Measurements from ENCODE around the gene EPHB6.

Gene EPHB6

GRCh38 chr7:142865766-142866165 is 10.9 kb downstream of the EPHB6 start:
- no peak for DNase-seq (ENCODE audit: low read depth in 2 of 2)

DNA sequence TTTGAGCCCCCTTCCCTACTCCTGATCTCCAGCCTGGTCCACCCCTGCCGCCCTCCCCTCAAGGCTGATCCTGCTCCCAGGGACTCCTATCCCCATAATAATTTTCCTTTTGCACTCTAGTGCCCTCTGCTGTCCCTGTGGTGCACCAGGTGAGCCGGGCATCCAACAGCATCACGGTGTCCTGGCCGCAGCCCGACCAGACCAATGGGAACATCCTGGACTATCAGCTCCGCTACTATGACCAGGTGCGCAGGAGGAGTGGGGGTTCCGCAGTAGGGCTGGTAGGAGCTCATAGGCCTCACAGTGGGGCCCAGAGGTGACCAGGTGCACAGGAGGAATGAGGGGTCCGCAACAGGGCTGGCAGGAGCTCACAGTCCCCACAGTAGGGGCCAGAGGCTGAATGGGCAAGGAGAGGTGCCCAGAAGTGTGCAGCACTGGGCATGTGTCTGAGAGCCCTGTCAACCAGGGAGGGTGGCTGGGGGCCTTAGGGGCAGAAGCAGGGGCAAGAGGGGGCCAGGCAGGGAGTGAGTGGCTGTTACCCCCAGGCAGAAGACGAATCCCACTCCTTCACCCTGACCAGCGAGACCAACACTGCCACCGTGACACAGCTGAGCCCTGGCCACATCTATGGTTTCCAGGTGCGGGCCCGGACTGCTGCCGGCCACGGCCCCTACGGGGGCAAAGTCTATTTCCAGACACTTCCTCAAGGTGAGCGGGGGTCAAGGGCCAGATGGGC is 11.7 kb downstream of the EPHB6 start:
- DNase-seq (ENCODE audit: low read depth in 2 of 2) = no peak

DNA sequence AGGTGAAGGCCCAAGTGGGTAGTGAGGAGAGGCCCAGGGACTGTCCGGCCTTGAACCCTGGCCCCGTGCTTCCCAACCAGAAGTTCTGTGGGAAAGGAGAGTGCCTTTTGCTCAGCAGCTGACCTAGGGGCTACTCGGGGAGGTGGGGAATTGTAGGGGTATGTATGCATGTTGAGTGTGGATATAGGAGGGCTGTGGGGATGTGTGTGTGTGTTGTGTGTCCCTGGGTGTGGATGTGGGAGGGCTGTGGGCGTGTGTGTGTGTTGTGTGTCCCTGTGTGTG is 12.2 kb downstream of the EPHB6 start:
- no peak for DNase-seq (ENCODE audit: low read depth in 2 of 2)

- no peak for DNase-seq (ENCODE audit: low read depth in 2 of 2)
Observed at GRCh38 chr7:142867398-142868187, 12.7 kb downstream of the EPHB6 start.

DNA sequence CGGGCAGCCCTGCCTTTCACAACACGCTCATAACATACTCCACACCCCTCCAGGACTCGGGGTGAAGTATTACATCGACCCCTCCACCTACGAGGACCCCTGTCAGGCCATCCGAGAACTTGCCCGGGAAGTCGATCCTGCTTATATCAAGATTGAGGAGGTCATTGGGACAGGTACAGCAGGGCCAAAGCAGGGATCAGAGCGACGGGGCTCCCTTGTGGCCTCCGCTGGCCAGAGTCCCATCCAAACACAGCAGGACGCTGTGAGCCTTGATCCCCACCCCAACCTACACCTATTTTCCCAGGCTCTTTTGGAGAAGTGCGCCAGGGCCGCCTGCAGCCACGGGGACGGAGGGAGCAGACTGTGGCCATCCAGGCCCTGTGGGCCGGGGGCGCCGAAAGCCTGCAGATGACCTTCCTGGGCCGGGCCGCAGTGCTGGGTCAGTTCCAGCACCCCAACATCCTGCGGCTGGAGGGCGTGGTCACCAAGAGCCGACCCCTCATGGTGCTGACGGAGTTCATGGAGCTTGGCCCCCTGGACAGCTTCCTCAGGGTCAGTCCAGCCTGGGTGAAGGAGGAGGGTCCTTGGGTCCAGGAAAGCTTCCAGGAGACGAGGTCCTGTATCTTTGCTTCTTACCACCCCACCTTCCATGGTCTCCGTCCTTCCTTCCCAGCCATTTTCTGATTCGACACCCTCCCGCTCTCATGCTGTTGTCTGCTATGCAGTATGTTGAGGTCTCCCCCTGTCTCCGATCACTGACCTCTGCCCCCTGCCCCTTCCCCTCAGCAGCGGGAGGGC is 13.5 kb downstream of the EPHB6 start:
- DNase-seq (ENCODE audit: low read depth in 2 of 2) = no peak

- DNase-seq (ENCODE audit: low read depth in 2 of 2) = no peak
Observed at GRCh38 chr7:142868986-142869415, 14.1 kb downstream of the EPHB6 start.

- DNase-seq (ENCODE audit: low read depth in 2 of 2) = no peak
Observed at GRCh38 chr7:142869434-142869833, 14.6 kb downstream of the EPHB6 start.

- no peak for DNase-seq (ENCODE audit: low read depth in 2 of 2)
Observed at GRCh38 chr7:142870147-142870559, 15.3 kb downstream of the EPHB6 start.

DNA sequence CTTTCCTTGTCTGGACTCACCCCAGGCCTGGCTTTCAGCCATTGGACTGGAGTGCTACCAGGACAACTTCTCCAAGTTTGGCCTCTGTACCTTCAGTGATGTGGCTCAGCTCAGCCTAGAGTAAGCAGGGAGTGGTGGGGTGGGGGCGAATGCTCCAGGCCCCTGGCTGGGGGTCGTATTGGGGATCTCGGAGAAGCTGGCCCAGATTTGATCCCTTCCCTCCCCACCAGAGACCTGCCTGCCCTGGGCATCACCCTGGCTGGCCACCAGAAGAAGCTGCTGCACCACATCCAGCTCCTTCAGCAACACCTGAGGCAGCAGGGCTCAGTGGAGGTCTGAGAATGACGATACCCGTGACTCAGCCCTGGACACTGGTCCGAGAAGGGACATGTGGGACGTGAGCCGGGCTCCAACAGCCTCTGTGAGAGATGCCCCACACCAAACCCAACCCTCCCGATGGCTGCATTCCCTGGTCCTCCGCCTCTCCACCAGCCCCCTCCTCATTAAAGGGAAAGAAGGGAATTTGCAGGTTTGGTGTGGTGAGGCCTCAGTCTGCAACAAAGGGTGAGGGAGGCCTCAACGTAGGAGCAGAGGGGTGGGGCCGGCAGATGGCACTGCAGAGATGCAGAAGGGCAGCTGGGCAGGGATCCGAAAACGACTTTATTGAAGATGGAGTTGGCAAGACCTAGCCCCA is 15.8 kb downstream of the EPHB6 start:
- DNase-seq (ENCODE audit: low read depth in 2 of 2) = no peak

DNA sequence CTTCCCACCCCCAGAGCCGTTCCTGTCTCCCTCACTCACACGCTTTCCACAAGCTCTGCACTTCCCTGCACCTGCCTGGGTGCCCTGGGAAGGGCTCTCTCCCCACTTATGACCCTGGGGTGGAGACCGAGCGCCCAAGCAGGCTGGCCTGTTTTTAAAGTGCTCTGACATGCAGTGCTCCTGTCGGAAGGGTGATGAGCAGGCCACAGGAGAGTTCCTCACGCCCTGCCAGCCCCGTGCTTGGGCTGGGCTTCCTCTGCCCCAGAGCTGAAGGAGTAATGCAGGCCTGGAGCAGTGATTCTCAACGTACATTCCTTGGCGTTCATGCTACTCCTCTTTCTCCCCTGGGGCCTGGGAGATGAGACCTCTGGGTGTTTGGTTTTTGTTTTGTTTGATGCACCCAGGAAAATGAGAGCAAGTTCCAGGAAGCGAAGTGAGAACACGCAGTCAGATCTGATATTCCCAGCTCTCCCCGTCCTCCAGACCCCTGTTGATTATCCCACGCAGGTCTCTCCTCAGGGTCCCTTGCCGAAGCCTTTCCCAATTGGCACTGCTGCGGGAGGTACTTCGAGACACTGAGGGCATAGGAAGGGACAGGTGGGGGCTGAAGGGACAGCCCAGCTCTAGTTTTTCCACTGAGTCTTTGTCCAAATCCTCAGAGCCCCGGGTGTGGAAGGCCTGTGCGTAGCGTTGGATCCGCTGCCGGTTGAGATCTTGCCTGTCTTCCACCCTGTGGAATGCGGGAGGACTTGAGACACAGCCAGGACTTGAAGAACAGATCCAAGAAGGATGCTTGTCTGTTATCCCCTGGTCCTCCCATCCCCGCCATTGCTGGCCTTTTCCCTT is 16.6 kb downstream of the EPHB6 start:
- no peak for DNase-seq (ENCODE audit: low read depth in 2 of 2)

GRCh38 chr7:142872106-142872675 is 17.3 kb downstream of the EPHB6 start:
- no peak for DNase-seq (ENCODE audit: low read depth in 2 of 2)

DNA sequence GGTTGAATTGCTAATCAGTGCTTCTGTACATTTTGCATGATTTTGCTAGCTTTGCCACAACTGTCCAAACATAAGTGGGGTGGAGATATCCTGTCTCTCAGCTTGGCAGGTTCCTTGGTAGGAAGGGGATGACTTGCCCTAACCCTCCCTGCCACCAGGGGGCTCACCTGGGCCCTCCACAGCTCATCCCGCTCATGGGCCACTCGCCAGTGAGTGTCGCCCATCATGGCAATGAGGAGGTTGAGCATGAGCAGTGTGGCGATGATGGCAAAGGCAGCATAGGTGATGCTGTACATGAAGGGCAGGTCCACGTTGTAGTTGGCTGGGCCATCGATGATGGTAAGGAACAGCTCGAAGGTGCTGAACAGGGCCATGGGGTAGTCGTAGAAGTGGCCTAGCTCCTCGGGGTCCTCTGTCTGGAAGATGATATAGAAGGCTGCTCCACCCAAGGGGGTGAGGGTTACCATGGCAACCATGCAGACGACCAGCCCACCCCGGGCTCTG is 18.5 kb downstream of the EPHB6 start:
- DNase-seq (ENCODE audit: low read depth in 2 of 2) = no peak

DNA sequence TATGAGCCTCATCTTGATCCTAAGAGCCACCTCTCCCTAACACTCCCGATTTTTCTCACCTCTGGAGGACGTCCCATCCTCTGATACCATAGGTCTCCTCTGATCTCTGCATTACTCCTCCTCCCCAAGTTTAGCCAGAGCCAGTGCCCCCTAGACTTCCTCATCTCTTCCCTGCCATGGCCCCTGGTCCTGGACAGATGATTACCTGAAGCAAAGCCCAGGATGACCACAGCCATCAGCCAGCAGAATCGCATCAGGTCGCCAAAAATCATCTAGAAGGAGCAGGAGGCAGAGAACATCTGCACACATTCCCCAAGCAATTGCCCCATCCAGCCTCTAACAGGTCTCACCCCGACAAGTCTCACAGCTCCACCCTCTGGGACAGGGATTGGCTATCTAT is 19.0 kb downstream of the EPHB6 start:
- DNase-seq (ENCODE audit: low read depth in 2 of 2) = no peak

- no peak for DNase-seq (ENCODE audit: low read depth in 2 of 2)
Observed at GRCh38 chr7:142874409-142874808, 19.5 kb downstream of the EPHB6 start.

GRCh38 chr7:142874837-142875236 is 20.0 kb downstream of the EPHB6 start:
- no peak for DNase-seq (ENCODE audit: low read depth in 2 of 2)

- no peak for DNase-seq (ENCODE audit: low read depth in 2 of 2)
Observed at GRCh38 chr7:142875456-142875855, 20.6 kb downstream of the EPHB6 start.

GRCh38 chr7:142876236-142876960 is 21.5 kb downstream of the EPHB6 start:
- no peak for DNase-seq (ENCODE audit: low read depth in 2 of 2)

GRCh38 chr7:142876991-142877910 is 22.4 kb downstream of the EPHB6 start:
- DNase-seq (ENCODE audit: low read depth in 2 of 2) = no peak

DNA sequence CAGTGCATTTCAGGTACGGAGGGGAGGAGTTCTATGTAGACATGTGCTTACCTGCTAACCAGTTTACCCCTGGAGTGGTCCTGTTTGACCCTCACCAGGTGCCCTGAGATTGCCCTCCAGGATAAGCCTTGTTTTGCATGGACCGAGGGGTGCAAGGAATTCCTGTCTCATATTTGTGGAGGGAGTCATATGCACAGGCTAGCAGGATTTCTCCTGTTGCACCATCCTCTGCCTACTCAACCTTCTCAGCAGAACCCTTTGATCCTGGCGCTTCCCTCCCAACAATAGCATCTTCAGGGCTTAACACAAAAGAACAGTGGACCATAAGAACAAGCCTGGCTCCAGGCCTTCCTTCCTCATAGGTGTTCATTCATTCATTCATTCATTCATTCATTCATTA is 23.4 kb downstream of the EPHB6 start:
- no peak for DNase-seq (ENCODE audit: low read depth in 2 of 2)
